NOMO-1 treated with DMSO at 0.1 percent for 48 hours (cell line): ENCODE results near the gene KLHL30.
"Not testable (repeated sequence)": the region's sequence is repeated elsewhere in the genome, so short reads cannot be mapped to it uniquely, and the experiment has no call there.

ENCODE experiments used
- DNase-seq: peaks from one replicate; lab custom pipeline; 2025; ENCODE audit not compliant: unreplicated experiment; lab: John Stamatoyannopoulos, UW

The KLHL30 gene

GRCh38 chr2:238160206-238161129 is 22.0 kb downstream of the KLHL30 start:
- peak; percentile 26 for DNase-seq

GRCh38 chr2:238161291-238162051 is 23.0 kb downstream of the KLHL30 start:
- DNase-seq: no peak

- DNase-seq: no peak
Observed at GRCh38 chr2:238162251-238162845, 23.9 kb downstream of the KLHL30 start.

GRCh38 chr2:238162846-238163441 is 24.5 kb downstream of the KLHL30 start:
- no peak for DNase-seq

DNA sequence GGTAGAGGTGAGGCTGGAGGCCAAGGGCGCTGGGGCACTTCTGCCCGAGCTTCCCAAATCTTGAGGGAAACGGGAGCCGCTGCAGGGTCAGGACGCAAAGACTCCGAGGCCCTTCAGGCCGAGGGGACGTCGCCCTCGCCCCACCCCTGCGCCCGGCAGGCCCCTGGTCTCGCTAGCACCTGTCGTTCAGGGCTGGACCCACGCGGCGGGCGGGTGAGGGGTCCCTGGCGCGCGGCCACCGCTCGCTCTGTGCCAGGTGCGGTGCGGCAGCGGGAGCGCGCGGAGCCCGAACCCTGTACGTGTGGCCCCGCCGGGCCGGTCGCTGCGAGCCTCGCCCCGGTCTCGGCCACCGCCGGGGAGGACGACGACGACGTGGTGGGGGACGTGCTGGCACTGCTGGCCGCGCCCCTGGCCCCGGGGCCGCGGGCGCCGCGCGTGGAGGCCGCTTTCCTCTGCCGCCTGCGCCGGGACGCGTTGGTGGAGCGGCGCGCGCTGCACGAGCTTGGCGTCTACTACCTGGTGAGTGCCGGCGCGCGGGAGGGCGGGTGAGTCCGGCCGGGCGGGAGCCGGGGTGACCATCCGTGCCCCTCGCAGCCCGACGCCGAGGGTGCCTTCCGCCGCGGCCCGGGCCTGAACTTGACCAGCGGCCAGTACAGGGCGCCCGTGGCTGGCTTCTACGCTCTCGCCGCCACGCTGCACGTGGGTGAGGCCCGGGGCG is 25.2 kb downstream of the KLHL30 start:
- DNase-seq: no peak

DNA sequence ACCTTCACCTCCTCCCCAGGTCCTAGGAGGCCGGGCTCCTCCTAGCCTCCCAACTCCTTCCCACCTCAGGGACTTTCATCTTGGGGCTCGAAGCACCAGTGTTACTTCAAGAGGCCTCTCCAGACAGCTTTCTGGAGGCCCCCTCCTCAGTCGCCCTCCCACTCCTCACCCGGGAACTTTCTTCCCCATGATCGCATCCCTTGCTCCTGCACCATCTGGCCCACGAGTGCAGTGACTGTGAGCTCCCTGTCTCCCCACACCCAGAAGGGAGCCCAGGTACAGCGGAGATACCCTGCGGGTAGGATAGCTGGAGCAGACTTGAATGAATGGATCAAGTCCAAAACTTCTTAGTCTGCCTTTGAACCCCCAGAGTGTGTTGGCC is 26.4 kb downstream of the KLHL30 start:
- no peak for DNase-seq

DNA sequence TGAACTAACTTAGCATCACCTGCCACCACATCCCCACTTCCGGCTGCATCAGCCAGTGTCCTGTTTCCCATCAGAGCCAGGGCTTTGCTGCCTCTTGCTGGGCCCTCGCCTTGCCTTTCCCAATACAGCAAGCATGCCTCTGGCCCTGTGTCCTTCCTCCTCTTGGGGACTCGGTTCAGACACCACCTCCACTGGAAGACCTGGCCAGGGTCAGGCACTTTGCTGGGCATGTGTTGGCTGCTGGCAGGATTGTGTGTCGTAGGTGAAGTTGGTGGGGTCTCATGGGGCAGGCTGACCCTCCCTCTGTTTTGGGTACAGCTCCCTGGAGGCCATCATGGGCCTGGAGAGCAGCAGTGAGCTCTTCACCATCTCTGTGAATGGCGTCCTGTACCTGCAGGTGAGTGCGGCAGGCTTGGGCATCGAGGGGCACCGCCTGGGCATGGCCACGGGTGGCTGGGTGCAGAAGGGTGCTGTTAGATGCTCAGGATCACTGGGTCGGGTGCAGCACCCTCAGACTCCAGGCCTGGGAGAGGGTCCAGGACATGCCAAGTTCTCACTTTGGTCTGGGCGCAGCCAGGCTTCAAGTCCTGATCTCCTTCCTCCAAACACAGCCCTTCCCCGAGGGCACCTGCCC is 26.9 kb downstream of the KLHL30 start:
- DNase-seq: no peak

GRCh38 chr2:238166391-238167343 is 28.2 kb downstream of the KLHL30 start:
- no peak for DNase-seq

GRCh38 chr2:238167344-238167715 is 28.9 kb downstream of the KLHL30 start:
- DNase-seq: no peak

- no peak for DNase-seq
Observed at GRCh38 chr2:238167761-238168160, 29.3 kb downstream of the KLHL30 start.

DNA sequence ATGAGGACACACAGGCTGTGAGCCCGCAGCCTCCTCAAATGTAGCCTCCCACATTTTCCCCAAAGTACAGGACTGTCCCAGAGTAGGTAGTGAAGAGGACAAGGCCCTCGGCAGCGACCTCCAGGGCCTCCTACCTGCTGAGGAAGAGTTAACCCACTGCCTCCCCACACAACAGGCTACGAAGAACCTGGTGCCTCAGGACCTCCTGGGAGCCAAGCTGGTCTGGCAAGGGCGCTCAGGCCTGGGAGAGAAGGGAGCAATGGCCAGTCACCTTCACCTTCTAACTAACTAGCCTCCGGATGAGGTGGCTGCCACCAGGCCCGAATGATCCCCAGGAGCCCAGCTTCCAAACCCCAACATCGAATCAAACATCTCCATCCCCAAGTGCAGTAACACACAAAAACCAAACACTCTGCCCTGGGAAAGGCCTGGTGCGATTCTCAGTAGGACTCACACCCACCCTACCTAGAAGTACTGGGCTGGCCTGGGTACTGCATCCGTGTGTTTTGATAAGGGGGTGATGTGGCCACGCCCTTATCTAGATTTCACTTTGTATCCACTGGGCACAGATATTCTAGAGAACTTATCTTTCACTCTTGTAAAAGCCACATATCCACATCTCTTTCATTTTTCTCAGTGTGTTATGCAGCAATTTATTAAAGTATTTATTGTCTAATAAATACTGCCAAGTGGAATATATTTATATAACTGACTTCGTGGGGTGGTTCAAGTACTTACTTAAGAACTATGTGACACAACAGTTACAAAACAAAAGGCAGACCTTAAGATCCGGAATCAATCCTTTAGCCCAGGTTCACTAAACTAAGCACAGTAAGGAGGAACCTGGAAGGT is 30.0 kb downstream of the KLHL30 start:
- no peak for DNase-seq

GRCh38 chr2:238169048-238169707 is 30.7 kb downstream of the KLHL30 start:
- no peak for DNase-seq

DNA sequence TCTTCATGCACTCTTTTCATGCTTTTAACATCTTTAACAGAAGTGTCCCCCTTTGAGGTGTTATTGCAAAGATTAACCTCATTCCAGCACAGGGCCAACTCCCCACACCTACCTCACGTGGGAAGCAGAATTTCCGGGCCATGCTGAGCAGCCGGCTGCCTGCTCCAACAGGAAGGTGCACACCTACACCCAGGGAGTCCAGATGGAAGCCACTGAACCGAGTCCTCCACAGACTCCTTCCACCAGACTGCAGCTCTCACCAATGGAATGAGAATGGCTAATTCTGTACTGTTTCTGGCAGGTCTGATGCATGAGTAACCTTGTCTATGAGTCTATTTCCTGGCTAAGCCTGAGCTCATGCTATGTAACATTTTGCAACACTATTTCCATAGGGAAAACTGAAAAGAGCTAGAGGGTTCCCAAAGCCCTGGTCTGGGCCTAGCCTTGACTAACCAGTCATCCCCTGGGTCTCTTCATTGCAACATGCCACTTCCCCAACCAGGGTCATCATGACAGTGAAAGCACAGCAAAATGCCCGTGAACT is 31.3 kb downstream of the KLHL30 start:
- no peak for DNase-seq

GRCh38 chr2:238170386-238171071 is 32.1 kb downstream of the KLHL30 start:
- DNase-seq: no peak

DNA sequence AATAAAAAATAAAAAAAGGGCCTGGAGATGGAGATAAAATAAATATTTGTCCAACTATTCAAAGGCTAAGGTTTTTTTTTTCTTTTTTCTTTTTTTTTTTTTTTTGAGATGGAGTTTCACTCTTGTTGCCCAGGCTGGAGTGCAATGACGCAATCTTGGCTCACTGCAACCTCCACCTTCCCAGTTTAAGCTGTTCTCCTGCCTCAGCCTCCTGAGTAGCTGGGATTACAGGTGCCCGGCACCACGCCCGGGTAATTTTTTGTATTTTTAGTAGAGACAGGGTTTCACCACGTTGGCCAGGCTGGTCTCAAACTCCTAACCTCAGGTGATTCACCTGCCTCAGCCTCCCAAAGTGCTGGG is 32.6 kb downstream of the KLHL30 start:
- not testable (repeated sequence) for DNase-seq

DNA sequence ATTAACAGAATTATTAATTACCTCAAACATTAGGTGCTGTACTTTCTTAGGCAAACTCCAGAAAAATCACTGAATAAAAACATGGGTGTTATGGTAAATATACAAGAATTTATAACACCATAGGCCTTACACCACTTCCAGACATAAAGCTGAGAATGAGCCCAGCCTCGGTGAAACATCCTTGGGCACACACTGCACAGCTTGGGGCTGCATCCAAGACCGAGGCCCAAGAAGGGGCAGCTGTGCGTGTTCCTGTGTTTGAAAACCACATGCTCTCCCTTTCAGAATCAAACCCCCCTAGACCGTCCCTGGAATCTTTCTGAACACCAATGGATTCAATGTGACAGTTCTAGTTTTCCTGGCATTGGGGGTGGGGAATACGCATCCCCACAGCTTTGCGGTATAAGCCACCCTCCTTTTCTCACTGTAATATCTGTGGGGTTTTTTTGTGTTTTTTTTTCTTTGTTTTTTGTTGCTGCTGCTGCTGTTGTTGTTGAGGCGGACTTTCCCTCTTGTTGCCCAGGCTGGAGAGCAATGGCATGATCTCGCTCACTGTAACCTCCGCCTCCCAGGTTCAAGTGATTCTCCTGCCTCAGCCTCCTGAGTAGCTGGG is 33.2 kb downstream of the KLHL30 start:
- DNase-seq: no peak

DNA sequence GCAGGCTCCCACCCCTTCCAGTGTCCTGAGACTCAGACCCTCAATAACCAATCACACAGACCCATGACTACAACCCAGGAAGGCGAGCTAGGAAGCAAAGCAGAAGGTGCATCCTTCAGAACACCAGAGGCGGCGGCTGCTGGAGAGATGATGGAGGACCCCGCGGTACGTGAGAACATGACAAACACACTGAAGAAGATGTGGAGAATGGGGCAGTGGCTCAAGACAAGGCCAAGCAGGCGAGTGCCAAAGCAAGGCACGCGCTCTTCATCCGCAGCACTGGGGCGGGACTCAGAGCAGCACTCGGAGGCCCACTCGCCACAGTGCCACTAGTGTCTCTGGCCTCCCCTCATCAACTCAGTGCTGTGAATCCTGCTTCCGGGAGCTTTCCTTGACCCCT is 34.0 kb downstream of the KLHL30 start:
- DNase-seq: no peak
